GM23338 (cell line): ENCODE data around the gene RAB44. TPM values are rescaled to one million over a fixed set of nuclear protein-coding genes. Genes with fewer than 3 reads are reported as not detected.

Experiments used
- ATAC-seq: fragments of 200-7000 bp; cut with Tn5 transposase; 3 replicates; pipeline ENCODE4 v1.9.1; 2020
- DNase-seq: peaks from one replicate; pipeline ENCODE4 v3.0.0-alpha.2; 2015; ENCODE audit warnings: low spot score
- H2AFZ ChIP-seq: fragments of 200-600 bp; sonication (generic); 2 replicates; pipeline ENCODE4 v1.8.0; 2016; ENCODE audit warnings: antibody characterized with exemption, mild to moderate bottlenecking, moderate library complexity
- H3F3A ChIP-seq: fragments of 200-600 bp; sonication (generic); replicated peaks from 2 replicates; pipeline ENCODE4 v1.8.0; 2017; ENCODE audit warnings: antibody characterized with exemption, mixed run types, low read depth
- H3K27ac ChIP-seq: fragments of 200-600 bp; sonication (generic); 2 replicates; pipeline ENCODE4 v1.6.1; 2016; ENCODE audit warnings: low read depth
- H3K27me3 ChIP-seq: fragments of 200-600 bp; sonication (generic); 2 replicates; pipeline ENCODE4 v1.8.0; 2016; ENCODE audit warnings: mild to moderate bottlenecking, mixed run types, moderate library complexity; ENCODE audit not compliant: insufficient read depth
- H3K36me3 ChIP-seq: fragments of 200-600 bp; sonication (generic); 2 replicates; pipeline ENCODE4 v1.8.0; 2016; ENCODE audit warnings: mild to moderate bottlenecking; ENCODE audit not compliant: insufficient read depth
- H3K4me1 ChIP-seq: fragments of 200-600 bp; sonication (generic); 2 replicates; pipeline ENCODE4 v1.8.0; 2016; ENCODE audit warnings: mild to moderate bottlenecking, moderate library complexity; ENCODE audit not compliant: insufficient read depth
- H3K4me2 ChIP-seq: fragments of 200-600 bp; sonication (generic); 2 replicates; pipeline ENCODE4 v1.7.1; 2017; ENCODE audit warnings: mixed run types
- H3K4me3 ChIP-seq: fragments of 200-600 bp; sonication (generic); 2 replicates; pipeline ENCODE4 v1.6.1; 2016; ENCODE audit warnings: mixed run types
- H3K79me2 ChIP-seq: fragments of 200-600 bp; sonication (generic); replicated peaks from 2 replicates; pipeline ENCODE4 v1.8.0; 2017; ENCODE audit warnings: mild to moderate bottlenecking; ENCODE audit not compliant: insufficient read depth
- H3K9me2 ChIP-seq: fragments of 200-600 bp; sonication (generic); 2 replicates; pipeline ENCODE4 v1.8.0; 2017; ENCODE audit not compliant: insufficient read depth
- H4K20me1 ChIP-seq: fragments of 200-600 bp; sonication (generic); replicated peaks from 2 replicates; pipeline ENCODE4 v1.8.0; 2017; ENCODE audit warnings: mild to moderate bottlenecking; ENCODE audit not compliant: insufficient read depth
- H3K27ac Mint-ChIP-seq: 2 replicates; pipeline ENCODE4 v1.8.0; 2020; ENCODE audit warnings: inconsistent platforms, mild to moderate bottlenecking, moderate library complexity, mixed read lengths
- H3K27me3 Mint-ChIP-seq: 3 replicates; pipeline ENCODE4 v1.8.0; 2022; ENCODE audit warnings: low read depth, mild to moderate bottlenecking, moderate library complexity, mixed read lengths, inconsistent platforms; ENCODE audit not compliant: insufficient read depth, poor library complexity
- H3K36me3 Mint-ChIP-seq: 3 replicates; pipeline ENCODE4 v1.8.0; 2021; ENCODE audit warnings: low read depth, mild to moderate bottlenecking, inconsistent platforms, moderate library complexity, mixed read lengths
- H3K4me1 Mint-ChIP-seq: 3 replicates; pipeline ENCODE4 v1.8.0; 2020; ENCODE audit warnings: mild to moderate bottlenecking, inconsistent platforms, mixed read lengths
- H3K4me3 Mint-ChIP-seq: 3 replicates; pipeline ENCODE4 v1.8.0; 2021; ENCODE audit warnings: moderate library complexity, mild to moderate bottlenecking, inconsistent platforms, mixed read lengths
- H3K9me3 Mint-ChIP-seq: 3 replicates; pipeline ENCODE4 v1.8.0; 2020; ENCODE audit warnings: moderate library complexity, mild to moderate bottlenecking, inconsistent platforms, mixed read lengths
- CREB1 ChIP-seq: fragments of 250-450 bp; sonication (Bioruptor Pico); IDR thresholded peaks from 2 replicates; pipeline ENCODE4 v1.5.0; 2020; ENCODE audit warnings: low read depth, mild to moderate bottlenecking, moderate library complexity
- EZH2 ChIP-seq: fragments of 200-600 bp; sonication (generic); IDR thresholded peaks from one replicate; pipeline ENCODE4 v1.8.0; 2017; ENCODE audit warnings: antibody characterized with exemption, mild to moderate bottlenecking, low read depth; ENCODE audit not compliant: unreplicated experiment
- EZH2phosphoT487 ChIP-seq: fragments of 200-600 bp; sonication (generic); IDR thresholded peaks from one replicate; pipeline ENCODE4 v1.8.1; 2018; ENCODE audit warnings: antibody characterized with exemption; ENCODE audit not compliant: unreplicated experiment
- JUNB ChIP-seq: IDR thresholded peaks from one replicate; pipeline ENCODE4 v1.6.1; 2016; ENCODE audit warnings: antibody characterized with exemption; ENCODE audit not compliant: unreplicated experiment
- NANOG ChIP-seq: IDR thresholded peaks from 2 replicates; pipeline ENCODE4 v1.6.1; 2016; ENCODE audit warnings: antibody characterized with exemption, borderline replicate concordance
- POLR2AphosphoS5 ChIP-seq: IDR thresholded peaks from 2 replicates; pipeline ENCODE4 v1.6.1; 2016; ENCODE audit warnings: antibody characterized with exemption, low read depth
- REST ChIP-seq: IDR thresholded peaks from one replicate; pipeline ENCODE4 v1.6.1; 2018; ENCODE audit warnings: antibody characterized with exemption; ENCODE audit not compliant: unreplicated experiment
- STAT1 ChIP-seq: IDR thresholded peaks from one replicate; pipeline ENCODE4 v1.6.1; 2016; ENCODE audit warnings: antibody characterized with exemption; ENCODE audit not compliant: unreplicated experiment
- ZNF114 ChIP-seq: fragments of 250-450 bp; sonication (Bioruptor Pico); IDR thresholded peaks from 2 replicates; pipeline ENCODE4 v1.5.0; 2020; ENCODE audit warnings: mild to moderate bottlenecking, moderate library complexity
- ZNF331 ChIP-seq: fragments of 250-450 bp; sonication (Bioruptor Pico); IDR thresholded peaks from 2 replicates; pipeline ENCODE4 v1.5.0; 2020; ENCODE audit warnings: low read depth, mild to moderate bottlenecking, moderate library complexity
- ZNF462 ChIP-seq: fragments of 250-450 bp; sonication (Bioruptor Pico); IDR thresholded peaks from 2 replicates; pipeline ENCODE4 v1.5.0; 2020; ENCODE audit warnings: mild to moderate bottlenecking, moderate library complexity
- polyA plus RNA-seq: library from polyadenylated mRNA; unstranded; fragments of >200 nt; fragmentation: Nextera tagmentation; extraction: Ambion mirVana; gene quantifications from 2 replicates; pipeline ENCODE4 v1.2.1, GENCODE V29; 2016
- total RNA-seq: library from RNA; depleted of rRNA; stranded (reverse); fragments of >200 nt; shearing (Covaris generic); gene quantifications from 2 replicates; pipeline ENCODE4 v1.2.3, GENCODE V29; 2014

Gene RAB44
- total and polyA plus RNA-seq, 2 experiments from 2014 or later, result not detected

GRCh38 chr6:36771145-36771544, 73.5 kb downstream of the RAB44 start:
- Histone ChIP-seq H3K9me2 (no peaks in the 10 kb centered on the region), H3K4me1 (peaks cover 9% of the 10 kb centered on the region; the same call in 1 of the 2 replicates), H3K27me3 (no peaks in the 10 kb centered on the region), H3K79me2 (no peaks in the 10 kb centered on the region), H2AFZ (no peak overlapping the region), H3F3A (no peaks in the 10 kb centered on the region), H3K4me3 (no peak overlapping the region), H4K20me1 (no peaks in the 10 kb centered on the region), H3K4me2 (no peak overlapping the region), H3K27ac (no peak overlapping the region), H3K36me3 (no peaks in the 10 kb centered on the region)
- no peak for ATAC-seq
- DNase-seq, result no peak
- no peaks in the 10 kb centered on the region; the same call in 2 of the 3 replicates for H3K36me3 Mint-ChIP-seq
- H3K4me1 Mint-ChIP-seq, result peaks cover 27% of the 10 kb centered on the region
- H3K9me3 Mint-ChIP-seq, result no peaks in the 10 kb centered on the region
- peaks cover 17% of the 10 kb centered on the region for H3K27me3 Mint-ChIP-seq
- H3K4me3 Mint-ChIP-seq, result no peak overlapping the region; the same call in 2 of the 3 replicates
- no peak overlapping the region for H3K27ac Mint-ChIP-seq
- TF ChIP-seq NANOG, result no peak
- TF ChIP-seq EZH2phosphoT487, result no peak
- TF ChIP-seq ZNF462, result no peak
- TF ChIP-seq ZNF114 (CRISPR knock-in tag), result no peak
- no peak for TF ChIP-seq STAT1
- no peak for TF ChIP-seq EZH2
- no peak for TF ChIP-seq JUNB
- TF ChIP-seq REST, result no peak
- no peak for TF ChIP-seq CREB1 (CRISPR knock-in tag)
- no peak for TF ChIP-seq POLR2AphosphoS5
- no peak for TF ChIP-seq ZNF331 (CRISPR knock-in tag)
